H1 (cell line): ENCODE measurements around the gene C20orf144. TPM values are rescaled to one million over a fixed set of nuclear protein-coding genes. Genes with fewer than 3 reads are reported as not detected.

Source experiments
- CTCF ChIA-PET: fragments of 300-600 bp; sonication (Branson Sonifier 250); formaldehyde crosslinking; loops from one replicate; lab custom pipeline; 2021; ENCODE audit not compliant: partially characterized antibody; lab: Charles Lee
- POLR2A ChIA-PET: fragments of 300-600 bp; sonication (Branson Sonifier 250); formaldehyde crosslinking; loops from one replicate; lab custom pipeline; 2021; ENCODE audit warnings: inconsistent platforms; ENCODE audit not compliant: partially characterized antibody; lab: Charles Lee
- DNase-seq, 2 experiments: peaks; one replicate each; pipeline versions ENCODE4 v3.0.0 to v3.0.0-alpha.2; 2010 to 2022; ENCODE audit warnings: low spot score in 2 of 2, low read depth in 1 of 2, mixed read lengths in 1 of 2
- FAIRE-seq: peaks from 2 replicates; lab custom pipeline; 2011; peaks lifted over from hg19 to GRCh38; lab: Jason Lieb, UNC
- H2AFZ ChIP-seq: 2 replicates; pipeline ENCODE4 v1.8.1; 2012; ENCODE audit warnings: low read length, inconsistent platforms
- H2AK5ac ChIP-seq: 2 replicates; pipeline ENCODE4 v1.6.1; 2013; ENCODE audit warnings: low read depth, low read length
- H2BK120ac ChIP-seq: replicated peaks from 2 replicates; pipeline ENCODE3; 2013; ENCODE audit warnings: low read depth, low read length, inconsistent platforms
- H2BK12ac ChIP-seq: 2 replicates; pipeline ENCODE4 v1.6.1; 2013; ENCODE audit warnings: low read depth, low read length
- H2BK15ac ChIP-seq: 2 replicates; pipeline ENCODE4 v1.6.1; 2013; ENCODE audit warnings: low read length
- H2BK20ac ChIP-seq: 2 replicates; pipeline ENCODE4 v1.6.1; 2013; ENCODE audit warnings: low read length
- H2BK5ac ChIP-seq: 2 replicates; pipeline ENCODE4 v1.6.1; 2013; ENCODE audit warnings: low read depth, low read length
- H3K14ac ChIP-seq: 2 replicates; pipeline ENCODE4 v1.6.1; 2013; ENCODE audit warnings: inconsistent platforms; ENCODE audit not compliant: insufficient read length
- H3K18ac ChIP-seq: 2 replicates; pipeline ENCODE4 v1.6.1; 2013; ENCODE audit warnings: low read length; ENCODE audit errors: extremely low read depth
- H3K23ac ChIP-seq: 2 replicates; pipeline ENCODE4 v1.6.1; 2013; ENCODE audit warnings: inconsistent platforms; ENCODE audit not compliant: insufficient read length
- H3K23me2 ChIP-seq: 2 replicates; pipeline ENCODE4 v1.6.1; 2013; ENCODE audit warnings: low read depth, low read length
- H3K27ac ChIP-seq: 2 replicates; pipeline ENCODE4 v1.6.1; 2011; ENCODE audit warnings: low read depth, low read length, inconsistent platforms
- H3K27me3 ChIP-seq, 4 experiments: replicated peaks in 1 of 4; 1 replicate in 1 of 4; 2 replicates in 3 of 4; pipeline versions ENCODE4 v1.6.1 to v1.8.1; 2011 to 2013; ENCODE audit warnings: low read length in 3 of 4, mild to moderate bottlenecking in 3 of 4, inconsistent platforms in 2 of 4, mixed read lengths in 2 of 4, moderate library complexity in 1 of 4; ENCODE audit not compliant: control insufficient read depth in 3 of 4, insufficient read depth in 3 of 4; ENCODE audit errors: extremely low read depth in 1 of 4
- H3K36me3 ChIP-seq, 4 experiments: 2 replicates each; pipeline versions ENCODE4 v1.6.1 to v1.8.1; 2011 to 2013; ENCODE audit warnings: mild to moderate bottlenecking in 4 of 4, low read length in 3 of 4, moderate library complexity in 2 of 4, control low read depth in 1 of 4, inconsistent platforms in 1 of 4; ENCODE audit not compliant: insufficient read depth in 4 of 4, control insufficient read depth in 2 of 4
- H3K4ac ChIP-seq: replicated peaks from 2 replicates; pipeline ENCODE3; 2013; ENCODE audit warnings: low read length, low read depth, mixed read lengths, inconsistent platforms; ENCODE audit not compliant: insufficient read length
- H3K4me1 ChIP-seq, 4 experiments: replicated peaks in 1 of 4; 1 replicate in 1 of 4; 2 replicates in 3 of 4; pipeline versions ENCODE4 v1.6.1 to v1.8.1; 2011 to 2013; ENCODE audit warnings: low read length in 3 of 4, inconsistent platforms in 2 of 4, mixed read lengths in 1 of 4; ENCODE audit not compliant: insufficient read depth in 4 of 4, control insufficient read depth in 3 of 4
- H3K4me2 ChIP-seq, 2 experiments: 2 replicates each; pipeline versions ENCODE4 v1.6.1 to v1.8.1; 2011 to 2013; ENCODE audit warnings: low read depth in 2 of 2, low read length in 2 of 2, control low read depth in 1 of 2, inconsistent platforms in 1 of 2, mild to moderate bottlenecking in 1 of 2; ENCODE audit not compliant: insufficient read depth in 1 of 2
- H3K4me3 ChIP-seq, 4 experiments: fragments of 200-600, 300-600 bp in 1 of 4; sonication (generic), shearing (Covaris generic), sonication (Bioruptor Twin) in 1 of 4; 2 replicates each; pipeline versions ENCODE4 v1.5.1 to v1.8.1; 2011 to 2016; ENCODE audit warnings: low read length in 4 of 4, low read depth in 3 of 4, control low read depth in 2 of 4, inconsistent platforms in 2 of 4, mild to moderate bottlenecking in 2 of 4, mixed read lengths in 1 of 4, moderate library complexity in 1 of 4; ENCODE audit not compliant: insufficient read depth in 2 of 4; ENCODE audit errors: extremely low read depth in 1 of 4
- H3K56ac ChIP-seq: replicated peaks from 2 replicates; pipeline ENCODE3; 2013; ENCODE audit warnings: low read depth, mild to moderate bottlenecking, mixed read lengths, low read length, inconsistent platforms; ENCODE audit not compliant: insufficient read length
- H3K79me1 ChIP-seq: 2 replicates; pipeline ENCODE4 v1.6.1; 2013; ENCODE audit warnings: low read depth, low read length, control low read depth
- H3K79me2 ChIP-seq, 2 experiments: 2 replicates each; pipeline versions ENCODE4 v1.6.1 to v1.8.1; 2012 to 2013; ENCODE audit warnings: low read length in 2 of 2, mild to moderate bottlenecking in 2 of 2, inconsistent platforms in 1 of 2; ENCODE audit not compliant: insufficient read depth in 2 of 2, control insufficient read depth in 1 of 2
- H3K9ac ChIP-seq, 4 experiments: replicated peaks in 1 of 4; 1 replicate in 1 of 4; 2 replicates in 3 of 4; pipeline versions ENCODE4 v1.6.1 to v1.8.1; 2011 to 2013; ENCODE audit warnings: low read depth in 3 of 4, low read length in 3 of 4, control low read depth in 2 of 4, mild to moderate bottlenecking in 2 of 4, moderate library complexity in 2 of 4, inconsistent platforms in 1 of 4; ENCODE audit errors: extremely low read depth in 1 of 4
- H3K9me3 ChIP-seq, 2 experiments: 2 replicates each; pipeline versions ENCODE4 v1.6.1 to v1.8.1; 2012 to 2013; ENCODE audit warnings: mild to moderate bottlenecking in 2 of 2, moderate library complexity in 2 of 2, control low read depth in 1 of 2, inconsistent platforms in 1 of 2, low read depth in 1 of 2, low read length in 1 of 2, mixed read lengths in 1 of 2; ENCODE audit not compliant: insufficient read depth in 2 of 2
- H4K20me1 ChIP-seq, 2 experiments: replicated peaks in 1 of 2; 2 replicates each; pipeline versions ENCODE3 to v1.8.1; 2011 to 2013; ENCODE audit warnings: inconsistent platforms in 2 of 2, low read length in 2 of 2, mild to moderate bottlenecking in 1 of 2; ENCODE audit not compliant: insufficient read depth in 2 of 2, control insufficient read depth in 1 of 2
- H4K5ac ChIP-seq: 2 replicates; pipeline ENCODE4 v1.6.1; 2013; ENCODE audit warnings: low read length, low read depth, mixed read lengths, inconsistent platforms; ENCODE audit not compliant: insufficient read length
- H4K8ac ChIP-seq: 2 replicates; pipeline ENCODE4 v1.8.0; 2013; ENCODE audit warnings: mild to moderate bottlenecking, moderate library complexity, low read length, inconsistent platforms; ENCODE audit not compliant: insufficient read depth; ENCODE audit errors: extremely low read depth
- H4K91ac ChIP-seq: replicated peaks from 2 replicates; pipeline ENCODE3; 2013; ENCODE audit warnings: low read length, mixed read lengths, inconsistent platforms; ENCODE audit not compliant: insufficient read length
- HDAC6 ChIP-seq: IDR thresholded peaks from one replicate; pipeline ENCODE4 v1.7.1; 2012; ENCODE audit warnings: low read depth, mild to moderate bottlenecking, inconsistent platforms, low read length, moderate library complexity
- KDM1A ChIP-seq: fragments of 200-600, 300-600 bp; sonication (generic); IDR thresholded peaks from 2 replicates; pipeline ENCODE4 v1.7.1; 2016; ENCODE audit warnings: mild to moderate bottlenecking, low read length, borderline replicate concordance
- WGBS, 2 experiments: shearing (Covaris generic) in 1 of 2; methylation state at CpG; one replicate each; pipeline versions ENCODE4 v1.1.6 to v1.1.7; 2013 to 2015; ENCODE audit warnings: low lambda C conversion rate in 2 of 2, mixed read lengths in 2 of 2, inconsistent platforms in 1 of 2, low coverage in 1 of 2, missing lambda C conversion rate in 1 of 2; ENCODE audit not compliant: insufficient replicate concordance in 2 of 2, insufficient coverage in 1 of 2, insufficient read length in 1 of 2; ENCODE audit errors: extremely low coverage in 1 of 2, missing lambda C conversion rate in 1 of 2; 5-methylcytosine and 5-hydroxymethylcytosine counted together
- polyA plus RNA-seq, 7 experiments: library from polyadenylated mRNA; depleted of rRNA in 3 of 7; stranded (reverse) in 5 of 7; unstranded in 2 of 7; fragments of >200 nt in 5 of 7; fragments of 200-250 nt in 2 of 7; gene quantifications; 1 replicate in 5 of 7; 2 replicates in 1 of 7; 4 replicates in 1 of 7; pipeline versions ENCODE4 v1.2.1 to v1.2.3, GENCODE V29; 2011 to 2013; ENCODE audit warnings: missing spikeins in 2 of 7, mixed read lengths in 2 of 7
- total RNA-seq: library from RNA; stranded (reverse); fragmentation: NEBNext Ultra II Directional; extraction: Animal tissue kit (Norgen Biotek cat#: 25700); gene quantifications from 2 replicates; pipeline ENCODE4 v1.2.1, GENCODE V29; 2021

Gene C20orf144
- total and polyA plus RNA-seq, 2 of the 8 experiments (the other 6 are each of a cell fraction or from before 2014, with no cell fraction given) = 0.21 to 0.24 TPM

GRCh38 chr20:33667676-33668465 is 5.7 kb downstream of the C20orf144 start:
- Histone ChIP-seq H4K5ac (no peak overlapping the region), H2AFZ (no peak overlapping the region), H4K8ac (peak overlapping the region; percentile 31; the same call in 1 of the 2 replicates), H3K36me3 (peaks cover 2 to 10% (median 6%) of the 10 kb centered on the region in 4 experiments; a peak in 4 of 8 replicates), H2AK5ac (peak overlapping the region; percentile 34; the same call in 1 of the 2 replicates), H3K4me2 (peak overlapping the region; percentile 68 to 70), H3K9me3 (peaks cover 0 to 5% of the 10 kb centered on the region in 2 experiments; a peak in 1 of 4 replicates), H4K91ac (peak overlapping the region; percentile 63), H3K27ac (no peak overlapping the region), H3K56ac (no peak overlapping the region), H3K79me2 (no peaks in the 10 kb centered on the region), H3K4me1 (peaks cover 0 to 22% (median 12%) of the 10 kb centered on the region in 4 experiments; a peak in 4 of 7 replicates), H3K4me3 (peak overlapping the region in 3 of 4 experiments; percentile 16 to 56 (median 29); a peak in 5 of 8 replicates), H3K23ac (no peak overlapping the region), H3K14ac (no peak overlapping the region), H2BK12ac (peak overlapping the region; percentile 60; the same call in 1 of the 2 replicates), H3K79me1 (no peaks in the 10 kb centered on the region; the same call in 1 of the 2 replicates), H2BK20ac (no peak overlapping the region), H2BK15ac (0 out of 2 replicates have a peak overlapping the region, but pooled peaks have one; percentile 29), H4K20me1 (peaks cover 0 to 15% of the 10 kb centered on the region in 2 experiments), H3K27me3 (peaks cover 0 to 10% (median 3%) of the 10 kb centered on the region in 4 experiments; a peak in 3 of 7 replicates), H2BK120ac (no peak overlapping the region), H2BK5ac (no peak overlapping the region; the same call in 1 of the 2 replicates), H3K23me2 (peaks cover 25% of the 10 kb centered on the region; the same call in 1 of the 2 replicates), H3K4ac (no peak overlapping the region), H3K9ac (no peak overlapping the region; a peak in 2 of 7 replicates), H3K18ac (peak overlapping the region; percentile 13; the same call in 1 of the 2 replicates)
- ChIA-PET POLR2A (interaction anchor here (1.0 to 17.9 kb wide), 9 partner anchors 11 to 267 kb away, joined by 3 to 245 read pairs (median 5); partner anchors contain the start of genes CDK5RAP1, NECAB3 and PXMP4), CTCF (interaction anchor here (0.6 to 4.3 kb wide), 35 partner anchors 10 to 1843 kb away, joined by 3 to 38 read pairs (median 4); partner anchors contain the start of gene ZNF341)
- WGBS, 2 experiments = 46% methylated on average over 43 of the region's 47 CpGs; no CpG with 5 or more reads in 1 of the 2 experiments
- FAIRE-seq (no peak), DNase-seq (peak in 1 of 2 experiments; percentile 92)
- TF ChIP-seq KDM1A (no peak), HDAC6 (no peak)
